GM18517 (cell line): ENCODE results near the gene POTEG.
"Not testable (repeated sequence)": the region's sequence is repeated elsewhere in the genome, so short reads cannot be mapped to it uniquely, and the experiment has no call there.

ENCODE experiments used
- ATAC-seq: cut with Tn5 transposase; IDR thresholded peaks from one replicate; pipeline ENCODE4 v1.9.1; 2021; ENCODE audit warnings: mild to moderate bottlenecking, moderate library complexity; ENCODE audit not compliant: unreplicated experiment

Gene POTEG

GRCh38 chr14:19374451-19374903 is 59.7 kb downstream of the POTEG start:
- ATAC-seq: not testable (repeated sequence)

GRCh38 chr14:19372813-19373500 is 61.2 kb downstream of the POTEG start:
- ATAC-seq: not testable (repeated sequence)

GRCh38 chr14:19371767-19372166 is 62.4 kb downstream of the POTEG start:
- ATAC-seq: not testable (repeated sequence)

GRCh38 chr14:19362803-19363202 is 71.3 kb downstream of the POTEG start:
- not testable (repeated sequence) for ATAC-seq

- not testable (repeated sequence) for ATAC-seq
These were observed 71.8 kb downstream of the POTEG start for GRCh38 chr14:19362323-19362722.

- not testable (repeated sequence) for ATAC-seq
These were observed 72.4 kb downstream of the POTEG start for GRCh38 chr14:19361636-19362253.

GRCh38 chr14:19360937-19361635 is 73.1 kb downstream of the POTEG start:
- ATAC-seq: not testable (repeated sequence)
